GM23248 (cell line): Measurements from ENCODE around the gene ERC1. TPM values are rescaled to one million over a fixed set of nuclear protein-coding genes. Genes with fewer than 3 reads are reported as not detected.
"Not testable (repeated sequence)": the region's sequence is repeated elsewhere in the genome, so short reads cannot be mapped to it uniquely, and the experiment has no call there.

Experiments
- DNase-seq: peaks from one replicate; pipeline ENCODE4 v3.0.0-alpha.2; 2015
- H2AFZ ChIP-seq: fragments of 200-600 bp; sonication (generic); 2 replicates; pipeline ENCODE4 v1.6.1; 2016; ENCODE audit warnings: antibody characterized with exemption
- H3F3A ChIP-seq: fragments of 200-600 bp; sonication (generic); 2 replicates; pipeline ENCODE4 v1.6.1; 2016; ENCODE audit warnings: mild to moderate bottlenecking, antibody characterized with exemption, mixed run types; ENCODE audit not compliant: insufficient read depth
- H3K27ac ChIP-seq: fragments of 200-600 bp; sonication (generic); 2 replicates; pipeline ENCODE4 v1.5.1; 2016; ENCODE audit warnings: mild to moderate bottlenecking
- H3K27me3 ChIP-seq: fragments of 200-600 bp; sonication (generic); replicated peaks from 2 replicates; pipeline ENCODE4 v1.6.1; 2016; ENCODE audit warnings: mild to moderate bottlenecking; ENCODE audit not compliant: insufficient read depth
- H3K36me3 ChIP-seq: fragments of 200-600 bp; sonication (generic); 2 replicates; pipeline ENCODE4 v1.6.1; 2016; ENCODE audit warnings: low read depth, mild to moderate bottlenecking
- H3K4me1 ChIP-seq: fragments of 200-600 bp; sonication (generic); 2 replicates; pipeline ENCODE4 v1.6.1; 2016; ENCODE audit warnings: mild to moderate bottlenecking; ENCODE audit not compliant: insufficient read depth
- H3K4me2 ChIP-seq: fragments of 200-600 bp; sonication (generic); one replicate; pipeline ENCODE4 v1.6.1; 2016; ENCODE audit warnings: mild to moderate bottlenecking; ENCODE audit not compliant: unreplicated experiment
- H3K4me3 ChIP-seq: fragments of 200-600 bp; sonication (generic); 2 replicates; pipeline ENCODE4 v1.5.1; 2016; ENCODE audit warnings: mild to moderate bottlenecking
- H3K79me2 ChIP-seq: fragments of 200-600 bp; sonication (generic); 2 replicates; pipeline ENCODE4 v1.6.1; 2016; ENCODE audit warnings: mild to moderate bottlenecking; ENCODE audit not compliant: insufficient read depth
- H3K9ac ChIP-seq: fragments of 200-600 bp; sonication (generic); 2 replicates; pipeline ENCODE4 v1.6.1; 2016; ENCODE audit warnings: mild to moderate bottlenecking
- H3K9me2 ChIP-seq: fragments of 200-600 bp; sonication (generic); 2 replicates; pipeline ENCODE4 v1.6.1; 2016; ENCODE audit warnings: mixed run types, mild to moderate bottlenecking, moderate library complexity; ENCODE audit not compliant: insufficient read depth
- H3K9me3 ChIP-seq: fragments of 200-600 bp; sonication (generic); one replicate; pipeline ENCODE4 v1.6.1; 2017; ENCODE audit warnings: low read depth
- H4K20me1 ChIP-seq: fragments of 200-600 bp; sonication (generic); 2 replicates; pipeline ENCODE4 v1.6.0; 2016; ENCODE audit not compliant: insufficient read depth
- EZH2 ChIP-seq: fragments of 200-600 bp; sonication (generic); IDR thresholded peaks from 2 replicates; pipeline ENCODE4 v1.6.1; 2018; ENCODE audit warnings: antibody characterized with exemption, mild to moderate bottlenecking; ENCODE audit not compliant: insufficient read depth, poor library complexity, severe bottlenecking
- EZH2phosphoT487 ChIP-seq: fragments of 200-600 bp; sonication (generic); IDR thresholded peaks from 2 replicates; pipeline ENCODE4 v1.6.1; 2018; ENCODE audit warnings: antibody characterized with exemption, moderate library complexity, mild to moderate bottlenecking, low read depth; ENCODE audit not compliant: insufficient read depth
- WGBS, 2 experiments: methylation state at CpG; one replicate each; pipeline ENCODE4 v1.1.6; 2015 to 2017; ENCODE audit warnings: low lambda C conversion rate in 2 of 2, low coverage in 1 of 2; ENCODE audit errors: missing lambda C conversion rate in 2 of 2; 5-methylcytosine and 5-hydroxymethylcytosine counted together
- in situ Hi-C: fragments of 300-500 bp; cut with MboI; formaldehyde crosslinking; loops from 2 replicates; pipeline ENCODE4 v1.15.0; 2020
- polyA plus RNA-seq: library from polyadenylated mRNA; unstranded; fragments of >200 nt; fragmentation: Nextera tagmentation; extraction: Ambion mirVana; gene quantifications from 2 replicates; pipeline ENCODE4 v1.2.1, GENCODE V29; 2016
- total RNA-seq: library from RNA; depleted of rRNA; stranded (reverse); fragments of >200 nt; shearing (Covaris generic); gene quantifications from 2 replicates; pipeline ENCODE4 v1.2.3, GENCODE V29; 2014

ERC1 gene
- total and polyA plus RNA-seq, 2 experiments from 2014 or later: 21.5 to 23.3 TPM

- H3K79me2 ChIP-seq: 0 out of 2 replicates have a peak, but pooled peaks cover 14% of the 10 kb centered on the region
- no peak overlapping the region for H3K9ac ChIP-seq
- H3K4me1 ChIP-seq: peaks cover 39% of the 10 kb centered on the region
- H4K20me1 ChIP-seq: no peaks in the 10 kb centered on the region
- no peaks in the 10 kb centered on the region for H3K27me3 ChIP-seq
- H3K36me3 ChIP-seq: no peaks in the 10 kb centered on the region
- no peak overlapping the region for H3K4me3 ChIP-seq
- H3F3A ChIP-seq: peaks cover 15% of the 10 kb centered on the region
- in situ Hi-C loops: no loop called here
- 97 to 99% methylated on average over 4 of the region's 4 CpGs for WGBS, 2 experiments
- no peak overlapping the region for H3K4me2 ChIP-seq
- no peaks in the 10 kb centered on the region for H3K9me3 ChIP-seq
- H3K27ac ChIP-seq: no peak overlapping the region
- TF ChIP-seq EZH2phosphoT487 (no peak), EZH2 (no peak)
- no peak overlapping the region for H2AFZ ChIP-seq
- DNase-seq: no peak
- no peaks in the 10 kb centered on the region for H3K9me2 ChIP-seq
These were observed 364.4 kb downstream of the ERC1 start for GRCh38 chr12:1355396-1355795.

- not testable (repeated sequence) for DNase-seq
These were observed 364.8 kb downstream of the ERC1 start for GRCh38 chr12:1355871-1356270.

GRCh38 chr12:1356285-1356684 lies 365.3 kb downstream of the ERC1 start:
- H3K9ac ChIP-seq: no peak overlapping the region
- H3K4me1 ChIP-seq: peaks cover 34% of the 10 kb centered on the region
- no peaks in the 10 kb centered on the region for H4K20me1 ChIP-seq
- H3K4me2 ChIP-seq: no peak overlapping the region
- 0 out of 2 replicates have a peak, but pooled peaks cover 14% of the 10 kb centered on the region for H3K79me2 ChIP-seq
- H3K9me3 ChIP-seq: no peaks in the 10 kb centered on the region
- peaks cover 12% of the 10 kb centered on the region for H3F3A ChIP-seq
- TF ChIP-seq EZH2 (no peak), EZH2phosphoT487 (no peak)
- no peak overlapping the region for H3K4me3 ChIP-seq
- H3K27me3 ChIP-seq: no peaks in the 10 kb centered on the region
- WGBS, 2 experiments: 97 to 100% methylated on average over 2 of the region's 2 CpGs
- no peaks in the 10 kb centered on the region for H3K9me2 ChIP-seq
- peak; percentile 16 for DNase-seq
- H2AFZ ChIP-seq: no peak overlapping the region
- no peak overlapping the region for H3K27ac ChIP-seq
- in situ Hi-C loops: no loop called here
- no peaks in the 10 kb centered on the region for H3K36me3 ChIP-seq

More at GRCh38 chr12:1355871-1356270, 364.8 kb downstream of the ERC1 start:
- H3K9me3 ChIP-seq, H4K20me1 ChIP-seq, H3K9ac ChIP-seq, H3K4me3 ChIP-seq, H3K27ac ChIP-seq, H3K9me2 ChIP-seq, H3K27me3 ChIP-seq, in situ Hi-C loops, H2AFZ ChIP-seq, H3K4me2 ChIP-seq, H3K36me3 ChIP-seq: not testable (repeated sequence)
- H3K79me2 ChIP-seq: 0 out of 2 replicates have a peak, but pooled peaks cover 14% of the 10 kb centered on the region
- H3K4me1 ChIP-seq: peaks cover 38% of the 10 kb centered on the region
- H3F3A ChIP-seq: peaks cover 16% of the 10 kb centered on the region
- WGBS, 2 experiments: 84 to 88% methylated on average over 5 to 6 of the region's 6 CpGs

- peak; percentile 26 for DNase-seq
- no peak overlapping the region for H3K4me2 ChIP-seq
These were observed 366.1 kb downstream of the ERC1 start for GRCh38 chr12:1357171-1357570.

GRCh38 chr12:1357711-1358110 lies 366.7 kb downstream of the ERC1 start:
- H3K9ac ChIP-seq: no peak overlapping the region
- H3K4me3 ChIP-seq: no peak overlapping the region
- TF ChIP-seq EZH2: no peak
- TF ChIP-seq EZH2phosphoT487: no peak
- H3K27ac ChIP-seq: no peak overlapping the region
- H3F3A ChIP-seq: peaks cover 10% of the 10 kb centered on the region
- no peaks in the 10 kb centered on the region for H3K27me3 ChIP-seq
- H3K36me3 ChIP-seq: no peaks in the 10 kb centered on the region
- in situ Hi-C loops: no loop called here
- H4K20me1 ChIP-seq: no peaks in the 10 kb centered on the region
- no peak for DNase-seq
- 0 out of 2 replicates have a peak, but pooled peaks cover 14% of the 10 kb centered on the region for H3K79me2 ChIP-seq
- 97% methylated on average over 1 of the region's 1 CpG for WGBS, 2 experiments
- H3K4me2 ChIP-seq: no peak overlapping the region
- no peaks in the 10 kb centered on the region for H3K9me3 ChIP-seq
- H3K9me2 ChIP-seq: no peaks in the 10 kb centered on the region
- no peak overlapping the region for H2AFZ ChIP-seq
- H3K4me1 ChIP-seq: peaks cover 34% of the 10 kb centered on the region

More at GRCh38 chr12:1357171-1357570, 366.1 kb downstream of the ERC1 start:
- no peak overlapping the region for H3K9ac ChIP-seq
- H3K27me3 ChIP-seq: no peaks in the 10 kb centered on the region
- H3K27ac ChIP-seq: no peak overlapping the region
- H3K4me1 ChIP-seq: peaks cover 34% of the 10 kb centered on the region
- H3K36me3 ChIP-seq: no peaks in the 10 kb centered on the region
- in situ Hi-C loops: no loop called here
- H3K4me3 ChIP-seq: no peak overlapping the region
- 59 to 64% methylated on average over 6 of the region's 6 CpGs for WGBS, 2 experiments
- H3K9me3 ChIP-seq: no peaks in the 10 kb centered on the region
- 0 out of 2 replicates have a peak, but pooled peaks cover 14% of the 10 kb centered on the region for H3K79me2 ChIP-seq
- peaks cover 10% of the 10 kb centered on the region for H3F3A ChIP-seq
- H2AFZ ChIP-seq: no peak overlapping the region
- TF ChIP-seq EZH2phosphoT487 (no peak), EZH2 (no peak)
- H4K20me1 ChIP-seq: no peaks in the 10 kb centered on the region
- no peaks in the 10 kb centered on the region for H3K9me2 ChIP-seq
